SK-N-SH treated with all-trans-retinoic acid at 6 μM for 48 hours (cell line): ENCODE measurements around the gene SCGB3A1.

Experiments
- ATAC-seq: fragments of 200-7000 bp; cut with Tn5 transposase; 3 replicates; pipeline ENCODE4 v1.9.1; 2020; ENCODE audit warnings: mild to moderate bottlenecking, moderate library complexity
- ARNTL ChIP-seq: fragments of 450-650 bp; formaldehyde crosslinking; IDR thresholded peaks from 2 replicates; pipeline ENCODE4 v1.5.0; 2020; ENCODE audit warnings: low read depth, mild to moderate bottlenecking, moderate library complexity, borderline replicate concordance
- BACH2 ChIP-seq: fragments of 250-450 bp; sonication (Bioruptor Pico); IDR thresholded peaks from 2 replicates; pipeline ENCODE4 v1.9.0; 2021; ENCODE audit warnings: mild to moderate bottlenecking, borderline replicate concordance
- CREB5 ChIP-seq: fragments of 250-450 bp; sonication (Bioruptor Pico); IDR thresholded peaks from 2 replicates; pipeline ENCODE4 v1.5.1; 2020; ENCODE audit warnings: low read depth, mild to moderate bottlenecking, moderate library complexity
- CSDC2 ChIP-seq: fragments of 250-450 bp; sonication (Bioruptor Pico); IDR thresholded peaks from 2 replicates; pipeline ENCODE4 v1.5.0; 2020; ENCODE audit warnings: mild to moderate bottlenecking, moderate library complexity
- CSRNP3 ChIP-seq: fragments of 250-450 bp; sonication (Bioruptor Pico); IDR thresholded peaks from 2 replicates; pipeline ENCODE4 v1.5.1; 2021; ENCODE audit warnings: mild to moderate bottlenecking, moderate library complexity
- ESRRG ChIP-seq: fragments of 250-450 bp; sonication (Bioruptor Pico); IDR thresholded peaks from 2 replicates; pipeline ENCODE4 v1.6.1; 2021; ENCODE audit warnings: mild to moderate bottlenecking
- GLIS3 ChIP-seq: fragments of 250-450 bp; sonication (Bioruptor Pico); IDR thresholded peaks from 2 replicates; pipeline ENCODE4 v1.5.0; 2020; ENCODE audit warnings: mild to moderate bottlenecking, moderate library complexity
- ISL1 ChIP-seq: fragments of 250-450 bp; sonication (Bioruptor Pico); IDR thresholded peaks from 2 replicates; pipeline ENCODE4 v2.1.2; 2022; ENCODE audit warnings: mild to moderate bottlenecking, moderate library complexity
- OSR1 ChIP-seq: fragments of 250-450 bp; sonication (Bioruptor Pico); IDR thresholded peaks from 2 replicates; pipeline ENCODE4 v1.8.0; 2022; ENCODE audit warnings: moderate library complexity, mild to moderate bottlenecking, inconsistent platforms
- PATZ1 ChIP-seq: fragments of 250-450 bp; sonication (Bioruptor Pico); IDR thresholded peaks from 2 replicates; pipeline ENCODE4 v1.8.0; 2020; ENCODE audit warnings: mild to moderate bottlenecking, moderate library complexity, borderline replicate concordance
- POU6F1 ChIP-seq: fragments of 250-450 bp; sonication (Bioruptor Pico); IDR thresholded peaks from 2 replicates; pipeline ENCODE4 v1.8.0; 2021; ENCODE audit warnings: low read depth, mild to moderate bottlenecking, moderate library complexity, borderline replicate concordance
- PPARA ChIP-seq: fragments of 250-450 bp; sonication (Bioruptor Pico); IDR thresholded peaks from 2 replicates; pipeline ENCODE4 v1.5.0; 2020; ENCODE audit warnings: mild to moderate bottlenecking, borderline replicate concordance
- RARB ChIP-seq: fragments of 250-450 bp; sonication (Bioruptor Pico); IDR thresholded peaks from 2 replicates; pipeline ENCODE4 v1.8.0; 2021; ENCODE audit warnings: mild to moderate bottlenecking, moderate library complexity
- SNAI2 ChIP-seq: fragments of 250-450 bp; sonication (Bioruptor Pico); IDR thresholded peaks from 2 replicates; pipeline ENCODE4 v1.5.0; 2020; ENCODE audit warnings: mild to moderate bottlenecking, moderate library complexity
- TCF4 ChIP-seq: fragments of 250-450 bp; sonication (Bioruptor Pico); IDR thresholded peaks from 2 replicates; pipeline ENCODE4 v1.8.0; 2021; ENCODE audit warnings: mild to moderate bottlenecking, moderate library complexity, borderline replicate concordance
- TOX ChIP-seq: fragments of 250-450 bp; sonication (Bioruptor Pico); IDR thresholded peaks from 2 replicates; pipeline ENCODE4 v1.8.0; 2021; ENCODE audit warnings: mild to moderate bottlenecking, moderate library complexity, borderline replicate concordance
- ZC3H10 ChIP-seq: fragments of 250-450 bp; sonication (Bioruptor Pico); IDR thresholded peaks from 2 replicates; pipeline ENCODE4 v1.5.1; 2021; ENCODE audit warnings: mild to moderate bottlenecking, moderate library complexity
- ZFP3 ChIP-seq: fragments of 250-450 bp; sonication (Bioruptor Pico); IDR thresholded peaks from 2 replicates; pipeline ENCODE4 v1.5.0; 2020; ENCODE audit warnings: mild to moderate bottlenecking, moderate library complexity
- ZFP30 ChIP-seq: fragments of 450-650 bp; formaldehyde crosslinking; IDR thresholded peaks from 2 replicates; pipeline ENCODE4 v1.5.0; 2022; ENCODE audit warnings: mild to moderate bottlenecking, moderate library complexity
- ZNF565 ChIP-seq: fragments of 450-650 bp; formaldehyde crosslinking; conservative IDR thresholded peaks from 2 replicates; pipeline ENCODE4 v1.5.0; 2020; ENCODE audit warnings: low read depth, mild to moderate bottlenecking, moderate library complexity
- ZNF70 ChIP-seq: fragments of 450-650 bp; formaldehyde crosslinking; IDR thresholded peaks from 2 replicates; pipeline ENCODE4 v1.5.0; 2020; ENCODE audit warnings: mild to moderate bottlenecking, moderate library complexity
- ZNF8 ChIP-seq: fragments of 450-650 bp; formaldehyde crosslinking; IDR thresholded peaks from 2 replicates; pipeline ENCODE4 v1.5.0; 2020; ENCODE audit warnings: mild to moderate bottlenecking, moderate library complexity

Gene SCGB3A1

GRCh38 chr5:180612683-180613082, 21.4 kb upstream of the SCGB3A1 start:
- TF ChIP-seq BACH2 (CRISPR knock-in tag) (no peak), TOX (no peak), ESRRG (CRISPR knock-in tag) (no peak), POU6F1 (CRISPR knock-in tag) (no peak), PPARA (no peak), CSRNP3 (no peak), ZNF70 (no peak), GLIS3 (CRISPR knock-in tag) (no peak), ZFP3 (no peak), SNAI2 (CRISPR knock-in tag) (no peak), ZNF8 (CRISPR knock-in tag) (no peak), PATZ1 (CRISPR knock-in tag) (no peak), ZC3H10 (CRISPR knock-in tag) (no peak), TCF4 (CRISPR knock-in tag) (no peak), ARNTL (CRISPR knock-in tag) (no peak), RARB (CRISPR knock-in tag) (no peak), CREB5 (no peak)
- ATAC-seq: no peak

GRCh38 chr5:180611140-180611850, 20.0 kb upstream of the SCGB3A1 start:
- ATAC-seq: peak; percentile 76
- no peak for TF ChIP-seq GLIS3 (CRISPR knock-in tag)
- TF ChIP-seq ZC3H10 (CRISPR knock-in tag): no peak
- no peak for TF ChIP-seq CREB5
- TF ChIP-seq OSR1 (CRISPR knock-in tag): no peak
- TF ChIP-seq PATZ1 (CRISPR knock-in tag): no peak
- TF ChIP-seq ZFP3: no peak
- no peak for TF ChIP-seq ISL1 (CRISPR knock-in tag)

- no peak for ATAC-seq
- TF ChIP-seq ZNF565 (CRISPR knock-in tag) (no peak), TOX (no peak), CSDC2 (CRISPR knock-in tag) (no peak), GLIS3 (CRISPR knock-in tag) (no peak), ZFP30 (CRISPR knock-in tag) (no peak), SNAI2 (CRISPR knock-in tag) (no peak), ZFP3 (no peak), ZNF70 (no peak), TCF4 (CRISPR knock-in tag) (no peak), RARB (CRISPR knock-in tag) (no peak)
- TF ChIP-seq, all 23 proteins: peak for 0
Observed at GRCh38 chr5:180609817-180610550, 18.7 kb upstream of the SCGB3A1 start.
